Right lobe of liver (tissue), 6 donors: ENCODE data around the gene SYNGAP1. TPM values are rescaled to one million over a fixed set of nuclear protein-coding genes. Genes with fewer than 3 reads are reported as not detected.
A peak's percentile ranks its signal among the peaks of the same experiment; 100 is the strongest.

Experiments
- ATAC-seq, 4 donors: fragments of 200-7000 bp; cut with Tn5 transposase; one replicate each; pipeline ENCODE4 v1.9.1; 2020; ENCODE audit warnings: mild to moderate bottlenecking in 4 of 4, moderate library complexity in 4 of 4
- DNase-seq, 3 donors: peaks; one replicate each; pipeline ENCODE4 v3.0.0-alpha.2; 2020
- H3K27ac ChIP-seq, 3 donors: fragments of 200-600 bp; one replicate each; pipeline ENCODE4 v1.8.0; 2022
- H3K27me3 ChIP-seq, 2 donors: fragments of 200-600 bp; one replicate each; pipeline ENCODE4 v1.8.0; 2022
- H3K36me3 ChIP-seq, 4 donors: fragments of 200-600 bp; sonication (generic) in 1 of 4; one replicate each; pipeline versions ENCODE4 v1.5.1 to v1.8.0; 2017 to 2022; ENCODE audit warnings: control low read depth in 1 of 4
- H3K4me1 ChIP-seq, 4 donors: fragments of 200-600 bp; sonication (generic) in 1 of 4; one replicate each; pipeline versions ENCODE4 v1.5.1 to v1.8.0; 2017 to 2022; ENCODE audit warnings: control low read depth in 1 of 4
- H3K4me3 ChIP-seq, 3 donors: fragments of 200-600 bp; one replicate each; pipeline ENCODE4 v1.8.0; 2022
- H3K9me3 ChIP-seq, 4 donors: fragments of 200-600 bp; sonication (generic) in 1 of 4; one replicate each; pipeline versions ENCODE4 v1.5.1 to v1.8.0; 2017 to 2022; ENCODE audit warnings: control low read depth in 1 of 4
- CTCF ChIP-seq, 4 donors: fragments of 200-600 bp in 3 of 4; fragments of 450-650 bp in 1 of 4; IDR thresholded peaks; one replicate each; pipeline versions ENCODE4 v1.5.1 to v1.8.0; 2016 to 2022; ENCODE audit warnings: antibody characterized with exemption in 4 of 4, mild to moderate bottlenecking in 2 of 4
- POLR2A ChIP-seq: fragments of 450-650 bp; IDR thresholded peaks from one replicate; pipeline ENCODE4 v1.6.1; 2017; ENCODE audit warnings: antibody characterized with exemption, mild to moderate bottlenecking
- WGBS: methylation state at CpG from one replicate; pipeline ENCODE4 v1.1.6; 2018; ENCODE audit warnings: low coverage, low lambda C conversion rate; ENCODE audit not compliant: insufficient coverage; ENCODE audit errors: missing lambda C conversion rate; 5-methylcytosine and 5-hydroxymethylcytosine counted together
- intact Hi-C, 2 donors: fragments of 100-400 bp; cut with DNase I; formaldehyde crosslinking; loops; one replicate each; pipeline versions ENCODE4 v1.11.2 to v1.14.1; 2022
- total RNA-seq, 6 experiments: library from RNA; depleted of rRNA in 2 of 6; stranded (reverse); fragments of >200 nt in 2 of 6; fragmentation: NEBNext Ultra II Directional in 3 of 6; extraction: Animal tissue kit (Norgen Biotek cat#: 25700) in 3 of 6; gene quantifications; one replicate each; pipeline versions ENCODE4 v1.1.0 to v1.2.4, GENCODE V29; 2016 to 2023
- donor health status: DM: no; HTN: yes; CAD: no.
- donor health status: DM: no; HTN: no; CAD: no.
- donor health status: DM: no; HTN: no; CAD: no.
- donor health status: DM: no; HTN: yes; CAD: no.
- donor health status: DM: no; HTN: yes; CAD: no.

Gene SYNGAP1
- total RNA-seq, 6 experiments from 2014 or later, result 1.8 to 4.1 (median 2.8) TPM

GRCh38 chr6:33417128-33417902 lies 2.5 kb upstream of the SYNGAP1 start:
- H3K9me3 ChIP-seq, result no peaks in the 10 kb centered on the region
- peaks cover 0 to 13% (median 3%) of the 10 kb centered on the region in 4 donors for H3K4me1 ChIP-seq
- H3K4me3 ChIP-seq, result peak overlapping the region; percentile 64 to 76 (median 70)
- peak overlapping the region; percentile 77 to 92 (median 87) for H3K27ac ChIP-seq
- H3K27me3 ChIP-seq, result no peaks in the 10 kb centered on the region
- ATAC-seq (peak in 1 of 4 donors; percentile 5), DNase-seq (no peak)
- H3K36me3 ChIP-seq, result peaks cover 0 to 22% (median 2%) of the 10 kb centered on the region in 4 donors
- 0% methylated on average over 23 of the region's 25 CpGs for WGBS
- intact Hi-C loops, result no loop called here
- no peak for TF ChIP-seq CTCF (IDR thresholded peaks at IDR 0.05)
- no peak for TF ChIP-seq POLR2A

- TF ChIP-seq CTCF (IDR thresholded peaks at IDR 0.05) (peak in 3 of 4 donors; percentile 19 to 27 (median 24)), POLR2A (peak; percentile 55)
- peak; percentile 99 to 100 (median 100) for DNase-seq
- H3K4me1 ChIP-seq, result peaks cover 0 to 13% (median 3%) of the 10 kb centered on the region in 4 donors
These were observed 1.8 kb upstream of the SYNGAP1 start, which contains the start of gene CUTA for GRCh38 chr6:33417903-33418689. Gene CUTA (minus strand): TSS chr6:33418107. CDS start chr6:33418000, 107 bp downstream.

GRCh38 chr6:33418690-33419291 lies 1.1 kb upstream of the SYNGAP1 start:
- H3K4me1 ChIP-seq, result peaks cover 0 to 13% (median 3%) of the 10 kb centered on the region in 4 donors
- H3K4me3 ChIP-seq, result peak overlapping the region in 2 of 3 donors; percentile 64 to 70
- peaks cover 0 to 8% (median under 1%) of the 10 kb centered on the region in 4 donors for H3K36me3 ChIP-seq
- intact Hi-C loops, result no loop called here
- 31% methylated on average over 5 of the region's 8 CpGs for WGBS
- H3K27ac ChIP-seq, result peak overlapping the region; percentile 83 to 90 (median 87)
- DNase-seq (no peak), ATAC-seq (no peak)
- TF ChIP-seq POLR2A (no peak), CTCF (IDR thresholded peaks at IDR 0.05) (no peak)
- no peaks in the 10 kb centered on the region for H3K9me3 ChIP-seq
- no peaks in the 10 kb centered on the region for H3K27me3 ChIP-seq

More at GRCh38 chr6:33417903-33418689, 1.8 kb upstream of the SYNGAP1 start, which contains the start of gene CUTA:
- Histone ChIP-seq H3K9me3 (no peaks in the 10 kb centered on the region), H3K27ac (peak within 1 kb of the TSS; percentile 87 to 92 (median 90)), H3K36me3 (peaks cover 0 to 14% (median 2%) of the 10 kb centered on the region in 4 donors), H3K27me3 (no peaks in the 10 kb centered on the region), H3K4me3 (peak within 1 kb of the TSS; percentile 64 to 76 (median 70))
- 5% methylated on average over 5 of the region's 51 CpGs for WGBS
- ATAC-seq, result peak; percentile 92 to 96 (median 96)
- intact Hi-C loops, result no loop called here
